ENCODE data around the gene AKAP13.

DNA sequence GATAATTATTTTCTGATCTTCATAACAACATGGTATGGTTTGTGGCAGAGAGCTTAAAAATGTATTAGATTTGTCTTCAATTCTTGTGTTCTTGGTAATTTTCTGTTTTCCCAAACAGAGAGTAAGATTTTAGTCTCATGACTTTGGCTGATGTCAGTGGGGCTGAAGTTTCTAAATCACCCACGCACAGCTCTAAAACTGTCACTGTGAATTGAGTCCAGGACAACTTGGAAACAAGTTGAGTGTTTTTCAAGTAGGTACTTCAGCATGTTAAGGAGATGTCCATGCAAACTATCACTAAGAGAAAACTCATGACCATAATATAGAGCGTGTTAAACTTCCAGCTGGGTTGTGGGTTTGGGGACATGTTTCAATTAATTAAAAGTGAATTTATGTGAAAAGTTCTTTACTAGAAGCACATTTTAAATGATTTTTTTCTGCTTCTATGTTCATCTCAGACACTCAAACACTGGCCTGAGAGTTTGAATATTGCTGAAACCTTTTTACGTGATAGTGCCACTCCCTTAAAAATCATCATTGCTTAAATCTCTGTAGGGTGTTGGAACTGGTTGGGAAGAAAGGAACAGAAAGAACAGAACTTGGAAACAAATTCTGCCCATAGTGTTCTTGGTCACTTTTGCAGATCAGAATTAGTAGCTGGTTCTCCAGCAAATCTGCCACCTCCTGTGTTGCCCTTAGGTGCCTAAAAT lies 324.5 kb downstream of the AKAP13 start:
- TF ChIP-seq, protein P1, sequence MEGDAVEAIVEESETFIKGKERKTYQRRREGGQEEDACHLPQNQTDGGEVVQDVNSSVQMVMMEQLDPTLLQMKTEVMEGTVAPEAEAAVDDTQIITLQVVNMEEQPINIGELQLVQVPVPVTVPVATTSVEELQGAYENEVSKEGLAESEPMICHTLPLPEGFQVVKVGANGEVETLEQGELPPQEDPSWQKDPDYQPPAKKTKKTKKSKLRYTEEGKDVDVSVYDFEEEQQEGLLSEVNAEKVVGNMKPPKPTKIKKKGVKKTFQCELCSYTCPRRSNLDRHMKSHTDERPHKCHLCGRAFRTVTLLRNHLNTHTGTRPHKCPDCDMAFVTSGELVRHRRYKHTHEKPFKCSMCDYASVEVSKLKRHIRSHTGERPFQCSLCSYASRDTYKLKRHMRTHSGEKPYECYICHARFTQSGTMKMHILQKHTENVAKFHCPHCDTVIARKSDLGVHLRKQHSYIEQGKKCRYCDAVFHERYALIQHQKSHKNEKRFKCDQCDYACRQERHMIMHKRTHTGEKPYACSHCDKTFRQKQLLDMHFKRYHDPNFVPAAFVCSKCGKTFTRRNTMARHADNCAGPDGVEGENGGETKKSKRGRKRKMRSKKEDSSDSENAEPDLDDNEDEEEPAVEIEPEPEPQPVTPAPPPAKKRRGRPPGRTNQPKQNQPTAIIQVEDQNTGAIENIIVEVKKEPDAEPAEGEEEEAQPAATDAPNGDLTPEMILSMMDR (IDR thresholded peaks at IDR 0.05; ENCODE audit: poor library complexity, severe bottlenecking) = no peak
- TF ChIP-seq EZH2 (IDR thresholded peaks at IDR 0.05; ENCODE audit: borderline replicate concordance, insufficient read depth, low read length, poor library complexity, severe bottlenecking) (no peak), TAF1 (IDR thresholded peaks at IDR 0.05; ENCODE audit: low read depth) (no peak), POLR2AphosphoS5 (IDR thresholded peaks at IDR 0.05) (no peak), EP300 (conservative IDR thresholded peaks at IDR 0.05; ENCODE audit: poor library complexity, severe bottlenecking) (no peak), MXI1 (conservative IDR thresholded peaks at IDR 0.05; ENCODE audit: poor library complexity, severe bottlenecking) (no peak), RAD21 (conservative IDR thresholded peaks at IDR 0.05) (no peak)

Data from neural cell (in vitro differentiated cells).